RPMI7951 (cell line): ENCODE measurements around the gene C11orf68. TPM values are rescaled to one million over a fixed set of nuclear protein-coding genes. Genes with fewer than 3 reads are reported as not detected.
A peak's percentile ranks its signal among the peaks of the same experiment; 100 is the strongest.
"Not testable (repeated sequence)": the region's sequence is repeated elsewhere in the genome, so short reads cannot be mapped to it uniquely, and the experiment has no call there.

Experiments used
- DNase-seq: peaks from one replicate; pipeline ENCODE4 v3.0.0-alpha.2; 2012; ENCODE audit warnings: low read depth
- total RNA-seq: library from RNA; depleted of rRNA; stranded (reverse); fragments of >200 nt; shearing (Covaris generic); gene quantifications from 2 replicates; pipeline ENCODE4 v1.2.3, GENCODE V29; 2014; rRNA removed

Gene C11orf68
- 31.1 and 37.5 TPM in 2 replicates for total RNA-seq

DNA sequence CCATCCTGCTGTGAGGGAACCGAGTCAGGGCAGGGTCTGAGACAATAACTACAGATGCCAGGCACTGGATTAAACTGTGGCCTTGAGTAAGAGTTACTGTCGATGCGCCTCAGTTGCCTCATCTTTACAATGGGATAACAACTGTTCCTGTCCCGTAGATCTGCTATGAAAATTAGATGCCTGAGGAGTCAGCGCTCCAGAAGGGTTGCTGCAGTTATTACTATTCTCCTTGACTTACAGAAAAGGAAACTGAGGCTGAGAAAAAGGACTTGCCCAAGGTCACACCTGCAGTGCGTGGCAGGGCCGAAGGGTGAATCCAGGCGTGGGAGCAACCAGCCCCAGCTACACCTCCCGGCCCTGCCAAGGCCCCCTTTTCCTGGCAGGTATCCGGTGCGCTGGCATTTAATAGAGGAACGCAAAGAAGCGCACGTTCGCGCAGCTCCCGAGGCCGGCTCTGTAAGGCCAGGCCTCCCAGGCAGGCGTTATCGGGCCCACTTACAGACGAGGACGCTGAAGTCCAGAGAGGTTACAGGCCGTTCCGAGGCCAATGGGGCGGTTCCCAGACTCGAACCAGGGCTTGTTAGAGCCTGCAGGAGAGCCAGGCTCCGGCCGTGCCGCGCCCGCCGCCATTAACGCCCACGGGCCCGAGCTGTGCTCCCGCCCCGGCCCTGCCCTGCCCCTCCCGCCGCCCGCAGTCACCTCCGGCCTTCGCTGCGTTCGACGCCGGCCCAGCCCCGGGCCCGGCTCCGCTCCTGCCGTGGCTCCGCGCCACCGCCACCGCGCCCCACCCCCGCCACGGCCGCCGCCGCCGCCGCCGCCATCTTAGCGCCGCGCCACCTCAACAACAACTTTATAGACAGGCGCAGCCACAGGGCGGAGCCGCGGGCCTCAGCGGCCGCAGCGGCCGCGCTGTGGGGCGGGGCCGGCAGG is at the start of gene C11orf68:
C11orf68 (minus strand) TSS at position 852 of the 930 bp plus-strand sequence; CDS start at position 821, 31 bp downstream.
- peak; percentile 52 for DNase-seq

GRCh38 chr11:65967329-65967934 is 48.6 kb upstream of the C11orf68 start:
- no peak for DNase-seq

DNA sequence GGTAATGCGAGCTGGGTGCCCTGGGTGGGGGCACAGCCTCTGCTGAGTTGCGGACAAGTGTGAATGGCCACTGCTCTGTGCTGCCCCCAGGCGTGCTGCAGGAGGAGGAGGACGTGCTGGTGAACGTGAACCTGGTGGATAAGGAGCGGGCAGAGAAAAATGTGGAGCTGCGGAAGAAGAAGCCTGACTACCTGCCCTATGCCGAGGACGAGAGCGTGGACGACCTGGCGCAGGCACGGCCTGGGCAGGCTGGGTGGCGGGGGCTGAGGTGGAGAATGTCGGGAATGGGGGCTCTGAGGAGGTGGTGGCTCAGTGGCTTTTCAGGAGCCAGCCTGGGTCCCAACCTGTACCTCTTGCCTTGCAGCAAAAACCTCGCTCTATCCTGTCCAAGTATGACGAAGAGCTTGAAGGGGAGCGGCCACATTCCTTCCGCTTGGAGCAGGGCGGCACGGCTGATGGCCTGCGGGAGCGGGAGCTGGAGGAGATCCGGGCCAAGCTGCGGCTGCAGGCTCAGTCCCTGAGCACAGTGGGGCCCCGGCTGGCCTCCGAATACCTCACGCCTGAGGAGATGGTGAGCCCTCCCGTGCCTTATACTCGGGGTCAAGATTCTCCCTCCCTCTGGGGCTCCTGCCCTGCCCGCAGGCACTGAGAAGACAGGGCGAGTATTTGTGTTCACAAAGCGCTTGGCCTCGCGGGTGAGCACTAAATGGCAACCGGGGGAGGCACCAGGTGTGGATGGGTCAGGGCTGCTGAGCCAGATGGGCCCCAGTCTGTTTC is 47.3 kb upstream of the C11orf68 start:
- DNase-seq = no peak

DNA sequence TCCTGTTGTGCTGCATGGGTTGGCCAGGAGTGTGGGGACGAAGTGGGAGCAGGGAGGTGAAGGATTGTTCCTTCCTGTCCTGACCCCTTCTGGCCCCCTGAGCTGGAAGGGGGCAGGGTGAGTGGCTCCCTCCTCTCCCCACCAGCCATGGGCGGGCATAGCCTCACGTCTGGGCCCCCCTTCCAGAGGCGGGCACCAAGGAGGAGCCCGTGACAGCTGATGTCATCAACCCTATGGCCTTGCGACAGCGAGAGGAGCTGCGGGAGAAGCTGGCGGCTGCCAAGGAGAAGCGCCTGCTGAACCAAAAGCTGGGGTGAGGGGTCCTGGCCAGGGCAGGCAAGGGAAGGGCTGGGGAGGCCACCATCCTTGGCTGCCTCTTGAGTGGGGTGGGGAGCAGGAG is 46.0 kb upstream of the C11orf68 start:
- no peak for DNase-seq

GRCh38 chr11:65962141-65962564 is 43.3 kb upstream of the C11orf68 start:
- DNase-seq = no peak

- DNase-seq = peak; percentile 98
These were observed 42.6 kb upstream of the C11orf68 start, which contains the start of gene SART1 for GRCh38 chr11:65961267-65962140. Gene SART1 (plus strand): TSS chr11:65961734. CDS start chr11:65961781, 47 bp downstream.

DNA sequence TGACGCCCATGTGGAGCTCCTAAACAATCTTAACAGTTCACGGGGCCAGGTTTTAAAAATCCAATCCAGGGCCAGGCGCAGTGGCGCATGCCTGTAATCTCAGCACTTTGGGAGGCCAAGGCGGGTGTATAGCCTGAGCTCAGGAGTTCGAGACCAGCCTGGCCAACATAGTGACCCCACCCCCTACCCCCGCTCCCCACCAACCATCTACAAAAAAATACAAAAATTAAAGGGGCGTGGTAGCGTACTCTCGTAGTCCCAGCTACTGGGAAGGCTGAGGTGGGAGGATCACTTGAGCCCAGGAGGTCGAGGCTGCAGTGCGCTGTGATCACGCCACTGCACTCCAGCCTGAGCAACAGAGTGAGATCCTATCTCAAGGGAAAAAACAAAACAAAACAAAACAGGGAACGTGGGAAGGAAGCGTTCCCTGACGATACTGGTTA is 42.0 kb upstream of the C11orf68 start:
- no peak for DNase-seq

DNA sequence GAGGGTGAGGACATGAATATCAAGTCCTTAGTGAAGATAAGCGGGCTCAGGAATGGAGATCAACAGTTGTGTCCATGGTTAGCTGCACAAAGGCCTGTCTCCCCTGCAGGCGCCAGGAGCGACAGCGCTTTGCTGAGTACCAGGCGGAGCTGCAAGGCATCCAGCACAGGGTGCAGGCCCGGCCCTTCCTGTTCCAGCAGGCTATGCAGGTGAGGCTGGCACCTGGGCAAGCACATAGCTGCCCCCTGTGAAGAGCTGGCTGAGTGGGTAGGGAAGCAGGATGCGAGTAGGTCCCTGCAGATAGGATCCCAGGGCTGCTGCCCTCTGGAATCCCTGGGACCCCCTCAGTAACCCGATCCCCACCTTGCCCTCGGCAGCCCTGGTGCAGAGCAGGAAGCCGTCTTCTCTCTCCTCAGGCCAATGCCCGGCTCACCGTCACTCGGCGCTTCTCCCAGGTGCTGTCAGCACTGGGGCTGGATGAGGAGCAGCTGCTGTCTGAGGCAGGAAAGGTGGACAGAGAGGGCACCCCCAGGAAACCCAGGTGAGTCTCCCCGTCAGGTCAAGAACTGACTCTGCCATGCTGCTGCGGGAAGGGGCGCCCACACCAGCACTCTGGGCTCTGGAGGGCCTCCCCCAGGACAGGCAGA is 40.0 kb upstream of the C11orf68 start:
- DNase-seq = no peak

DNA sequence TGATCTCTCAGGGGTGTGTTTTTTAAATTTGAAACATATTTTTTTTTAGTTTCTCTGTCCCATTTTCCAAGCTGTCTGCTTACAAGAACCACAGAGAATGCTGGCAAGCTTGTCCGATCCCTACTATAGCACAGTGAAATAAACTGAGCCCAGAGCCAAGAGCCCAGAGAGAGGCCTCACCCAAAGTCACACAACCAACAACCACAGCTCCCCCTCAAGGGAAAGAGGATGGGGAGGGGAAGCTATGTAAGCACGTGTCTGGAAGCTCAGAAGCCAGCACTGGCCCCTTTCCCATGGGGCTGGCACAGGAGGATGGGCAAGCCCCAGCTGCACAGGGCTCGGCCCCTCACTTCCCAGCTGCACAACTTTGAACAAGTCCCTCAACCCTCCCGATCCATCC is 39.4 kb upstream of the C11orf68 start:
- peak; percentile 10 for DNase-seq

DNA sequence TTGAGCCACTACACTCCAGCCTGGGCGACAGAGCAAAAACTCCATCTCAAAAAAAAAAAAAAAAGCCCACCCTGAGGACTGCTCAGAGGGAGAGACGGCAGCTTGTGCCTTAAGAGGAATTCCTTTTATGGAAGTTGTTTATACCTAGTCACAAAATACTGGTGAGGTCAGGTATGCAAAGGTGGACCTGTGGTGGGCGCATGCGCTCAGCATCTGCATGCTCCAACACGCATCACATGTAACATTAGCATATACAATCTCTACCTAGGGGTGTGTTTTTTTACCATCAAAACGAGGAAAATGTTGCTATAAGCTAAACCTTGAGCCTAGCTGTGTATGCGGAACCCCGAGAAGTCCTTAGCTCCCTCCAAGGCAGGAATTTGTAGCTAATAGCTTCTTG is 35.9 kb upstream of the C11orf68 start:
- DNase-seq = no peak

- DNase-seq = no peak
These were observed 34.6 kb upstream of the C11orf68 start for GRCh38 chr11:65953471-65953870.

DNA sequence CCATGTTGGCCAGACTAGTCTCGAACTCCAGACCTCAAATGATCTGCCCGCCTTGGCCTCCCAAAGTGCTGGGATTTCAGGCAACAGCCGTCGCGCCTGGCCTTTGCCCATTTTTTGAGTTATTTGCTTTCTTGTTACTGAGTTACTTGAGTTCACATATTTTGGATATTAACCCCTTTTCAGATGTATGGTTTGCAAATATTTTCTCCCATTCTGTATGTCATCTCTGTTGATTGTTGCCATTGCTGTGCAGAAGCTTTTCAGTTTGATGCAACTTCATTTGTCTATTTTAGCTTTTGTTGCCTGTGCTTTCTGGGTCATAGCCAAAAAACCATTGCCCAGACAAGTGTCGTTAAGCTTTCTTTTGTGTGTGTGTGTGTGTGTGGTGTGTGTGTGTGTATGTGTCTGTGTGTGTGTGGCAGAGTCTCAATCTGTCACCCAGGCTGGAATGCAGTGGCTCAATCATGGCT is 33.2 kb upstream of the C11orf68 start:
- DNase-seq = no peak

GRCh38 chr11:65951641-65952040 is 32.8 kb upstream of the C11orf68 start:
- DNase-seq = not testable (repeated sequence)

DNA sequence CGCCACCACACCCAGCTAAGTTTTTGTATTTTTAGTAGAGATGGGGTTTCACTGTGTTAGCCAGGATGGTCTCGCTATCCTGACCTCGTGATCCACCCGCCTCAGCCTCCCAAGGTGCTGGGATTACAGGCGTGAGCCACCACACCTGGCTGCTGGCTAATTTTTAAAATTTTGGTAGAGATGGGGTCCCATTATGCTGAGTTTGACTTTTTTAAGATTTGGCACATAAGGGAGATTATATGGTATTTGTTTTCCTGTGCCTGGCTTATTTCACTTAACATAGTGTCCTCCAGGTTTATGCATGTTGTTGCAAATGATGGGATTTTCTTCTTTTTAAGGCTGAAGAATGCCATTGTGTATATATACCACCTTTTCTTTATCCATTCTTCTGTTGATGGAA is 31.8 kb upstream of the C11orf68 start:
- not testable (repeated sequence) for DNase-seq

- no peak for DNase-seq
These were observed 28.8 kb upstream of the C11orf68 start for GRCh38 chr11:65947603-65948125.

- DNase-seq = no peak
These were observed 28.3 kb upstream of the C11orf68 start for GRCh38 chr11:65947133-65947532.

GRCh38 chr11:65946655-65947054 is 27.8 kb upstream of the C11orf68 start:
- DNase-seq = no peak

DNA sequence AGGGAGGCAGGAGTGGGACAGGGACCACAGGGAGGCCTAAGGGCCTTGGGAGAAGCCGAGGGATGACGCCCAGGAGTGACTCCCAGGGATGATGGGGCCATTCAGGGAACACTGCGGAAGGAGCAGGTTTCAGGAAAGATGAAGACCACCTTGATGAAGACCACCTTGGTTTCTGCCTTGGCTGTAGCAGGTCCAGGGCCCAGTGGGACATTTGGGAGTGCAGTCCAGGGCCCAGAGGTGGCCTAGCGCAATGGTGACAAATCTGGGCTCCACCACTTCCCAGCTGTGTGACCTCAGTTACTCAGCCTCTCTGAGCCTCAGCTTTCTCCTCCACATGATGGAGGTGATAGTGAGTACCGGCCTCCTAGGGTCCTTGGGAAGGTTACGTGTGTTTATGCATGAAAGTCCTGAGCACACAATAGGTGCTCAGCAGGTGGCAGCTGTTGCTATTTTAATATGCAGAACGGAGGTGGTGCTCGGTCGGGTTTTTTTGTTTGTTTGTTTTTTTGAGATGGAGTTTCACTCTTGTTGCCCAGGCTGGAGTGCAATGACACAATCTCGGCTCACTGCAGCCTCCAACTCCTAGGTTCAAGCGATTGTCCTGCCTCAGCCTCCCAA is 27.2 kb upstream of the C11orf68 start:
- DNase-seq = no peak

DNA sequence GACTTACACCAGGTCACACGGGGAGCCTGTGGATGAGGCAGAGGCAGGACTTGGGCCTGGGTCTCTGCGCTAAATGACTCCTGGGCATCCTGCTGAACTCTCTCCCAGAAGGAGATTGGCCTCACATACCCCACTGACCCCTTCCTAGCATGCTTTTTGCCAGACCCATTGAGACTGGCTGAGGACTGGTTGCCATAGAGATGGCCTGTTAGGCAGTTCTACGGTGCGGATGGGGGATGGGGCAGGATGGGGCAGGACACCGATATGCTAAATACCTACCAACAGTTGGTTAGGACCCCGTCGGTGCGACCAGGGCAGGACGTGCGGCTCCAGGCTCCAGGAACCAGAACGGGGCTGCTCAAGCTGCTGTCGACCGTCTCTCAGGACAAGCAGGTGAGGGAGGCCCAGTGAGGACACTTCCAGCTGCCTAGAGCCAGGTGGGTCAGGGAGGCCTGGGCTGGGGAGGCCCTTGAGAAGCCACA is 26.6 kb upstream of the C11orf68 start, which contains the start of gene TSGA10IP:
TSGA10IP (plus strand) TSS at position 51 of the 482 bp plus-strand sequence; CDS start at position 247, 196 bp downstream.
- no peak for DNase-seq
